K562 (cell line): ENCODE results near the gene TMEM184B. TPM values are rescaled to one million over a fixed set of nuclear protein-coding genes. Genes with fewer than 3 reads are reported as not detected.
A peak's percentile ranks its signal among the peaks of the same experiment; 100 is the strongest.

Experiments used
- BHLHE40 ChIP-seq: IDR thresholded peaks from 2 replicates; pipeline ENCODE4 v1.6.1; 2011; ENCODE audit warnings: low read length, improper control_type of control experiment
- CC2D1A ChIP-seq: fragments of 450-650 bp; IDR thresholded peaks from 2 replicates; pipeline ENCODE4 v1.6.1; 2017; ENCODE audit warnings: mild to moderate bottlenecking
- CREB1 ChIP-seq, 2 experiments: sonication (generic) in 1 of 2; formaldehyde crosslinking in 1 of 2; IDR thresholded peaks; 2 replicates each; pipeline versions ENCODE4 v1.6.1 to v1.8.0; 2012 to 2022; ENCODE audit warnings: inconsistent platforms in 1 of 2, mild to moderate bottlenecking in 1 of 2, missing genetic modification reagents in 1 of 2, moderate library complexity in 1 of 2
- DPF2 ChIP-seq: fragments of 450-650 bp; IDR thresholded peaks from 2 replicates; pipeline ENCODE4 v1.6.1; 2016
- MNT ChIP-seq, 2 experiments: fragments of 450-650 bp; conservative IDR thresholded peaks; 2 replicates each; pipeline ENCODE4 v1.6.1; 2017; ENCODE audit warnings: mild to moderate bottlenecking in 2 of 2, moderate library complexity in 2 of 2
- NFIC ChIP-seq: fragments of 450-650 bp; IDR thresholded peaks from 2 replicates; pipeline ENCODE4 v1.6.1; 2017; ENCODE audit warnings: mild to moderate bottlenecking, inconsistent platforms
- REST ChIP-seq, 2 experiments: fragments of 450-650 bp; formaldehyde crosslinking in 1 of 2; IDR thresholded peaks; 2 replicates each; pipeline versions ENCODE4 v1.4.0 to v1.6.1; 2014 to 2020; ENCODE audit warnings: mild to moderate bottlenecking in 2 of 2, borderline replicate concordance in 1 of 2, low read depth in 1 of 2
- SMAD3 ChIP-seq: fragments of 450-650 bp; formaldehyde crosslinking; conservative IDR thresholded peaks from 2 replicates; pipeline ENCODE4 v1.4.0; 2020; ENCODE audit warnings: mild to moderate bottlenecking
- SMARCE1 ChIP-seq: fragments of 450-650 bp; IDR thresholded peaks from 2 replicates; pipeline ENCODE4 v1.7.1; 2016; ENCODE audit warnings: mild to moderate bottlenecking
- TCF7L2 ChIP-seq: fragments of 150-350 bp; IDR thresholded peaks from 2 replicates; pipeline ENCODE4 v1.6.1; 2016; ENCODE audit warnings: low read depth, mild to moderate bottlenecking, low read length, moderate library complexity
- TEAD4 ChIP-seq, 2 experiments: sonication (generic) in 1 of 2; formaldehyde crosslinking in 1 of 2; IDR thresholded peaks; 2 replicates each; pipeline versions ENCODE4 v1.6.1 to v1.8.0; 2012 to 2022; ENCODE audit warnings: borderline replicate concordance in 1 of 2, inconsistent platforms in 1 of 2, low read length in 1 of 2, mild to moderate bottlenecking in 1 of 2, missing genetic modification reagents in 1 of 2
- ZBTB12 ChIP-seq: fragments of 250-450 bp; sonication (Bioruptor Pico); IDR thresholded peaks from 2 replicates; pipeline ENCODE4 v1.4.0; 2020
- ZC3H4 ChIP-seq: sonication (generic); formaldehyde crosslinking; IDR thresholded peaks from 2 replicates; pipeline ENCODE4 v1.9.0; 2021; ENCODE audit warnings: missing genetic modification reagents, borderline replicate concordance
- polyA plus RNA-seq, 8 experiments: library from polyadenylated mRNA; depleted of rRNA in 4 of 8; stranded (reverse) in 5 of 8; unstranded in 3 of 8; fragments of >200 nt; fragmentation: Nextera tagmentation in 2 of 8; fragmentation: Illumina TruSeq in 1 of 8; extraction: Ambion mirVana in 2 of 8; extraction: Trizol in 1 of 8; gene quantifications; 2 replicates each; pipeline versions ENCODE4 v1.2.1 to v1.2.3, GENCODE V29; 2011 to 2014; ENCODE audit warnings: inconsistent platforms in 1 of 8, missing spikeins in 1 of 8
- total RNA-seq, 7 experiments: library from RNA; depleted of rRNA in 6 of 7; stranded (reverse); fragments of >200 nt in 6 of 7; fragmentation: Illumina TruSeq in 2 of 7; extraction: Trizol in 2 of 7; gene quantifications; 2 replicates each; pipeline versions ENCODE4 v1.2.1 to v1.2.3, GENCODE V29; 2011 to 2021; ENCODE audit warnings: low replicate concordance in 1 of 7

Gene TMEM184B
- total and polyA plus RNA-seq, 9 of the 15 experiments (the other 6 are each of a cell fraction or from before 2014, with no cell fraction given) = 0.31 to 25.1 (median 6.2) TPM

- TF ChIP-seq REST (IDR thresholded peaks at IDR 0.05; ENCODE audit: borderline replicate concordance) (peak; percentile 55), REST (CRISPR knock-in tag; IDR thresholded peaks at IDR 0.05; ENCODE audit: low read depth) (no peak), MNT (conservative IDR thresholded peaks at IDR 0.05) (peak; percentile 81), BHLHE40 (peak; percentile 91), SMAD3 (CRISPR knock-in tag) (0 out of 2 replicates have a peak, but pooled peaks have one; percentile 3), DPF2 (peak; percentile 42; the same call in 1 of the 2 replicates), CC2D1A (no peak), TEAD4 (IDR thresholded peaks at IDR 0.05; ENCODE audit: low read length) (peak; percentile 14; the same call in 1 of the 2 replicates), TEAD4 (CRISPR knock-in tag; IDR thresholded peaks at IDR 0.05; ENCODE audit: borderline replicate concordance) (no peak), SMARCE1 (peak; percentile 42; the same call in 1 of the 2 replicates), NFIC (no peak), TCF7L2 (no peak), ZC3H4 (CRISPR knock-in tag) (no peak), ZBTB12 (CRISPR knock-in tag) (peak; percentile 9; the same call in 1 of the 2 replicates), CREB1 (IDR thresholded peaks at IDR 0.05) (no peak), CREB1 (CRISPR knock-in tag; IDR thresholded peaks at IDR 0.05) (peak; percentile 30; the same call in 1 of the 2 replicates)
These were observed 6.7 kb downstream of the TMEM184B start (continued) for GRCh38 chr22:38266120-38266519.
